Testis (tissue), 3 donors: ENCODE data around the gene DSN1. TPM values are rescaled to one million over a fixed set of nuclear protein-coding genes. Genes with fewer than 3 reads are reported as not detected.
A peak's percentile ranks its signal among the peaks of the same experiment; 100 is the strongest.

ENCODE experiments used
- DNase-seq: peaks from one replicate; pipeline ENCODE4 v3.0.0-alpha.2; 2019
- H3K27ac ChIP-seq, 2 donors: fragments of 200-600 bp; sonication (generic); one replicate each; pipeline ENCODE4 v1.5.1; 2019
- H3K27me3 ChIP-seq: fragments of 200-600 bp; sonication (generic); one replicate; pipeline ENCODE4 v1.5.1; 2019
- H3K36me3 ChIP-seq: fragments of 200-600 bp; sonication (generic); one replicate; pipeline ENCODE4 v1.5.1; 2017; ENCODE audit warnings: low read depth; ENCODE audit errors: missing control alignments
- H3K4me1 ChIP-seq: fragments of 200-600 bp; sonication (generic); one replicate; pipeline ENCODE4 v1.5.1; 2019
- H3K4me3 ChIP-seq, 2 donors: fragments of 200-600 bp; sonication (generic); one replicate each; pipeline ENCODE4 v1.5.1; 2017 to 2019
- H3K9me3 ChIP-seq: fragments of 200-600 bp; sonication (generic); one replicate; pipeline ENCODE4 v1.5.1; 2017
- POLR2A ChIP-seq: fragments of 450-650 bp; IDR thresholded peaks from one replicate; pipeline ENCODE4 v1.6.1; 2017; ENCODE audit warnings: antibody characterized with exemption, mild to moderate bottlenecking, moderate library complexity
- WGBS, 2 donors: methylation state at CpG; one replicate each; pipeline ENCODE4 v1.1.5; 2018; 5-methylcytosine and 5-hydroxymethylcytosine counted together
- intact Hi-C: fragments of 100-400 bp; cut with DNase I; formaldehyde crosslinking; loops from one replicate; pipeline ENCODE4 v1.15.1; 2023; ENCODE audit warnings: low total_unique reads
- polyA plus RNA-seq: library from polyadenylated mRNA; stranded (reverse); fragments of 350-450 nt; fragmentation: Illumina TruSeq; extraction: RNeasy Lipid Tissue Mini Kit (QIAGEN cat#74804); gene quantifications from one replicate; pipeline ENCODE4 v1.2.3, GENCODE V29; 2014; ENCODE audit warnings: low read depth, low replicate concordance; ENCODE audit not compliant: insufficient read depth
- total RNA-seq, 2 donors: library from RNA; depleted of rRNA; stranded (reverse); fragments of >200 nt; gene quantifications; one replicate each; pipeline ENCODE4 v1.2.3, GENCODE V29; 2016
- TF ChIP-seq, protein P1 (sequence below), 3 experiments: fragments of 450-650 bp in 2 of 3; fragments of 200-600 bp in 1 of 3; sonication (generic) in 1 of 3; IDR thresholded peaks; one replicate each; pipeline ENCODE4 v1.5.1; 2016 to 2019; ENCODE audit warnings: antibody characterized with exemption in 3 of 3, mild to moderate bottlenecking in 2 of 3, moderate library complexity in 1 of 3

DSN1 gene
- total and polyA plus RNA-seq, 3 donors from 2014 or later: 24.6 to 38.6 (median 30.2) TPM

- Histone ChIP-seq H3K9me3 (no peaks in the 10 kb centered on the region), H3K4me1 (no peaks in the 10 kb centered on the region), H3K27me3 (no peaks in the 10 kb centered on the region), H3K4me3 (no peak overlapping the region), H3K36me3 (no peaks in the 10 kb centered on the region), H3K27ac (no peak overlapping the region)
- no peak for DNase-seq
- 73 to 83% methylated on average over 8 to 9 of the region's 9 CpGs for WGBS, 2 donors
- intact Hi-C loops: no loop called here
- TF ChIP-seq POLR2A: no peak
- TF ChIP-seq, protein P1, sequence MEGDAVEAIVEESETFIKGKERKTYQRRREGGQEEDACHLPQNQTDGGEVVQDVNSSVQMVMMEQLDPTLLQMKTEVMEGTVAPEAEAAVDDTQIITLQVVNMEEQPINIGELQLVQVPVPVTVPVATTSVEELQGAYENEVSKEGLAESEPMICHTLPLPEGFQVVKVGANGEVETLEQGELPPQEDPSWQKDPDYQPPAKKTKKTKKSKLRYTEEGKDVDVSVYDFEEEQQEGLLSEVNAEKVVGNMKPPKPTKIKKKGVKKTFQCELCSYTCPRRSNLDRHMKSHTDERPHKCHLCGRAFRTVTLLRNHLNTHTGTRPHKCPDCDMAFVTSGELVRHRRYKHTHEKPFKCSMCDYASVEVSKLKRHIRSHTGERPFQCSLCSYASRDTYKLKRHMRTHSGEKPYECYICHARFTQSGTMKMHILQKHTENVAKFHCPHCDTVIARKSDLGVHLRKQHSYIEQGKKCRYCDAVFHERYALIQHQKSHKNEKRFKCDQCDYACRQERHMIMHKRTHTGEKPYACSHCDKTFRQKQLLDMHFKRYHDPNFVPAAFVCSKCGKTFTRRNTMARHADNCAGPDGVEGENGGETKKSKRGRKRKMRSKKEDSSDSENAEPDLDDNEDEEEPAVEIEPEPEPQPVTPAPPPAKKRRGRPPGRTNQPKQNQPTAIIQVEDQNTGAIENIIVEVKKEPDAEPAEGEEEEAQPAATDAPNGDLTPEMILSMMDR (IDR thresholded peaks at IDR 0.05): no peak
These were observed 11.3 kb upstream of the DSN1 start for GRCh38 chr20:36784900-36785299.

GRCh38 chr20:36784116-36784515 is 10.6 kb upstream of the DSN1 start:
- no peaks in the 10 kb centered on the region for H3K36me3 ChIP-seq
- H3K27ac ChIP-seq: no peak overlapping the region
- no peaks in the 10 kb centered on the region for H3K27me3 ChIP-seq
- H3K4me1 ChIP-seq: no peaks in the 10 kb centered on the region
- 90 to 97% methylated on average over 5 to 7 of the region's 7 CpGs for WGBS, 2 donors
- no peak for DNase-seq
- no peak overlapping the region for H3K4me3 ChIP-seq
- intact Hi-C loops: no loop called here
- TF ChIP-seq POLR2A: no peak
- TF ChIP-seq, protein P1 (IDR thresholded peaks at IDR 0.05): no peak
- no peaks in the 10 kb centered on the region for H3K9me3 ChIP-seq

DNA sequence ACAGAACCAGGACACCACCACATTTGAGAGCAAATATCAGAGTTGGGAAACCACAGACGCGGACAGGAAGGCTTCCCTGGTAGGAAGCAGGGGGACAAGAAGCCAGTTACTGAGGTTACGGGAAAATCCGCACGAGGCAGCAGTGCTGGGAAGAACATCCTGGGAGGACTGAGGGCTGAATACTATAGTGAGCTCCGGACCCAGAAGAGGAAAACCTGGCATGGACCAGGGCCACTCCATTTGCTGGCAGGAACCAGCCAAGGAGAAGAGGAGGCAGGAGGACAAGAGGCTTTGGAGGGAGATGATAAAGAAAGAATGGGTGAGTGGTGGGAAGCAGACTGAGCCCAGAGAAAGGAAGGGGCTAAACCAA is 6.1 kb upstream of the DSN1 start:
- no peak for DNase-seq
- Histone ChIP-seq H3K4me3 (no peak overlapping the region), H3K36me3 (no peaks in the 10 kb centered on the region), H3K27me3 (no peaks in the 10 kb centered on the region), H3K9me3 (no peaks in the 10 kb centered on the region), H3K4me1 (peaks cover 20% of the 10 kb centered on the region), H3K27ac (no peak overlapping the region)
- WGBS, 2 donors: 64 to 69% methylated on average over 6 of the region's 6 CpGs
- intact Hi-C loops: no loop called here
- no peak for TF ChIP-seq POLR2A
- TF ChIP-seq, protein P1 (IDR thresholded peaks at IDR 0.05): no peak

GRCh38 chr20:36778831-36779655 is 5.5 kb upstream of the DSN1 start:
- Histone ChIP-seq H3K4me3 (no peak overlapping the region), H3K27ac (no peak overlapping the region), H3K36me3 (no peaks in the 10 kb centered on the region), H3K4me1 (peaks cover 26% of the 10 kb centered on the region), H3K9me3 (no peaks in the 10 kb centered on the region), H3K27me3 (no peaks in the 10 kb centered on the region)
- 59 to 81% methylated on average over 3 of the region's 3 CpGs for WGBS, 2 donors
- intact Hi-C loops: no loop called here
- no peak for DNase-seq
- TF ChIP-seq, protein P1 (IDR thresholded peaks at IDR 0.05): no peak

DNA sequence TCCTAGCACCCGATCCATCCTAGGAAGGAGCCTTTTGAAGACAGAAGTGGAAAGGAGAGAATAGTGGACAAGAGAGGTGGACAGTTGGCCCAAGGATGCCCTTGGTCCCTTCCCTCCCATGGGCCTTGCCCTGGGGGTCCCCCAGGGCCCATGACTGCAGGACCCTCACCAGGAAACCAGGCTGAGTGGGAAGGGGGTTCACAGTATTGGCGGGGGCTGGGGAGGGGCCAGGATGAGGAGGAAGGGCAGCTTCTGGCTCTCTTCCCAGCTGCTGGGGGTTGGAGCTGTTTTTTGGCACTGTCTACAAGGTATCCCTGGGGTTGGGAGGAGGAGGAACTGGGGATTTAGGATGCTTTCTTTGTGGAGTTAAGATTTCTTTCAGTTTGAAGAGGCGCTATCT is 4.0 kb upstream of the DSN1 start:
- Histone ChIP-seq H3K9me3 (no peaks in the 10 kb centered on the region), H3K4me3 (no peak overlapping the region), H3K4me1 (peaks cover 34% of the 10 kb centered on the region), H3K27ac (peak overlapping the region in 1 of 2 donors; percentile 53), H3K36me3 (no peaks in the 10 kb centered on the region), H3K27me3 (no peaks in the 10 kb centered on the region)
- WGBS, 2 donors: 50 to 52% methylated on average over 3 of the region's 3 CpGs
- TF ChIP-seq, protein P1 (IDR thresholded peaks at IDR 0.05): no peak
- TF ChIP-seq POLR2A: no peak
- intact Hi-C loops: no loop called here
- no peak for DNase-seq
